Stomach (tissue), 9 donors: ENCODE measurements around the gene PGBD5. TPM values are rescaled to one million over a fixed set of nuclear protein-coding genes. Genes with fewer than 3 reads are reported as not detected.

Experiments
- DNase-seq, 2 donors: peaks; one replicate each; pipeline versions ENCODE4 v3.0.0 to v3.0.0-alpha.2; 2013 to 2019
- H3K27ac ChIP-seq, 5 donors: fragments of 200-600 bp in 4 of 5; sonication (generic) in 4 of 5; one replicate each; pipeline ENCODE4 v1.5.1; 2013 to 2019; ENCODE audit warnings: mild to moderate bottlenecking in 1 of 5, moderate library complexity in 1 of 5
- H3K27me3 ChIP-seq, 3 donors: fragments of 200-600 bp; sonication (generic); one replicate each; pipeline ENCODE4 v1.5.1; 2017 to 2019; ENCODE audit warnings: mixed run types in 1 of 3
- H3K36me3 ChIP-seq, 4 donors: fragments of 200-600 bp; sonication (generic); 1 replicate in 3 of 4; 2 replicates in 1 of 4; pipeline ENCODE4 v1.5.1; 2016 to 2019
- H3K4me1 ChIP-seq, 4 donors: fragments of 200-600 bp; sonication (generic); one replicate each; pipeline ENCODE4 v1.5.1; 2016 to 2019
- H3K4me3 ChIP-seq, 4 donors: fragments of 200-600 bp; sonication (generic) in 3 of 4; one replicate each; pipeline ENCODE4 v1.5.1; 2016 to 2019; ENCODE audit warnings: mild to moderate bottlenecking in 1 of 4
- H3K9me3 ChIP-seq, 4 donors: fragments of 200-600 bp; sonication (generic); one replicate each; pipeline ENCODE4 v1.5.1; 2016 to 2019
- EP300 ChIP-seq: sonication (generic); formaldehyde crosslinking; IDR thresholded peaks from one replicate; pipeline ENCODE4 v1.6.1; 2017; ENCODE audit warnings: antibody characterized with exemption
- POLR2A ChIP-seq, 4 donors: fragments of 450-650 bp; IDR thresholded peaks; one replicate each; pipeline ENCODE4 v1.6.1; 2016; ENCODE audit warnings: antibody characterized with exemption in 4 of 4, control low read depth in 2 of 4, mild to moderate bottlenecking in 1 of 4, moderate library complexity in 1 of 4
- POLR2AphosphoS5 ChIP-seq, 3 donors: sonication (generic); formaldehyde crosslinking; IDR thresholded peaks; one replicate each; pipeline ENCODE4 v1.6.1; 2016; ENCODE audit warnings: antibody characterized with exemption in 3 of 3
- WGBS, 5 donors: extraction: QIAGEN DNeasy Blood & Tissue Kit in 3 of 5; methylation state at CpG; one replicate each; pipeline versions ENCODE4 v1.1.5 to v1.1.7; 2013 to 2018; 5-methylcytosine and 5-hydroxymethylcytosine counted together
- intact Hi-C: fragments of 100-400 bp; cut with DNase I; formaldehyde crosslinking; loops from one replicate; pipeline ENCODE4 v1.15.1; 2023; ENCODE audit warnings: low total_unique reads
- polyA plus RNA-seq, 3 donors: library from polyadenylated mRNA; stranded (reverse); fragments of 200-250 nt; gene quantifications; one replicate each; pipeline ENCODE4 v1.2.3, GENCODE V29; 2013
- total RNA-seq, 5 donors: library from RNA; depleted of rRNA; stranded (reverse); fragments of >200 nt; gene quantifications; one replicate each; pipeline versions ENCODE4 v1.1.0 to v1.2.3, GENCODE V29; 2014 to 2016
- TF ChIP-seq, protein P1 (sequence below), 7 experiments: fragments of 450-650 bp in 4 of 7; fragments of 200-600 bp in 3 of 7; sonication (generic) in 3 of 7; IDR thresholded peaks; one replicate each; pipeline ENCODE4 v1.5.1; 2016 to 2019; ENCODE audit warnings: antibody characterized with exemption in 7 of 7, control low read depth in 2 of 7, mild to moderate bottlenecking in 1 of 7
- donor health status: healthy with polysubstance abuse.
- donor health status: Bipolar disorder and iron deficiency.
- donor health status: healthy.

The PGBD5 gene
- total and polyA plus RNA-seq, 8 donors = under 0.01 to 1.2 (median 0.34) TPM

- Histone ChIP-seq H3K36me3 (no peaks in the 10 kb centered on the region), H3K27me3 (peaks cover 0 to 14% (median 0%) of the 10 kb centered on the region in 3 donors), H3K4me3 (no peak overlapping the region), H3K9me3 (no peaks in the 10 kb centered on the region), H3K4me1 (no peaks in the 10 kb centered on the region), H3K27ac (no peak overlapping the region)
- 91 to 93% (median 92%) methylated on average over 23 of the region's 23 CpGs for WGBS, 5 donors
- no peak for TF ChIP-seq POLR2AphosphoS5 (IDR thresholded peaks at IDR 0.05)
- intact Hi-C loops = no loop called here
- no peak for DNase-seq
Measured at GRCh38 chr1:230322967-230323547, 103.1 kb downstream of the PGBD5 start.

DNA sequence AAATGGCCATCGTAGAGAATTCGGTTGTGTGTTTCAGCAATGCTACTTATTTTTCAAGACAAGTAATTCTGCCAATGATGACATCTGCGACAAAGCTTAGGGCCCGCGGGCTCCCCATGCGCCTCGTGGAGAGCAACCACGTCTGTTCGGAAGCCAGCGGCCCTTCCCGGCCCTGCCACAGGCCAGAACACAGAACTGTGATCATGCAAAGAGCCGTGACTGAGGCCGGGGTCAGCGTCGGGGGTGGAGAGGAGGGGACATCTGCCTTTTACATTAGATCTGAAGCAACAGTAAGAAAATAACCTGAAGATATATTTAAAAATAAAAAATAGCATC, 103.7 kb downstream of the PGBD5 start:
- no peaks in the 10 kb centered on the region for H3K9me3 ChIP-seq
- H3K36me3 ChIP-seq = no peaks in the 10 kb centered on the region
- H3K27me3 ChIP-seq = peaks cover 0 to 17% (median 0%) of the 10 kb centered on the region in 3 donors
- intact Hi-C loops = no loop called here
- 84 to 95% (median 93%) methylated on average over 15 of the region's 15 CpGs for WGBS, 5 donors
- H3K4me3 ChIP-seq = no peak overlapping the region
- H3K27ac ChIP-seq = no peak overlapping the region
- H3K4me1 ChIP-seq = no peaks in the 10 kb centered on the region
- no peak for DNase-seq
- TF ChIP-seq, protein P1, sequence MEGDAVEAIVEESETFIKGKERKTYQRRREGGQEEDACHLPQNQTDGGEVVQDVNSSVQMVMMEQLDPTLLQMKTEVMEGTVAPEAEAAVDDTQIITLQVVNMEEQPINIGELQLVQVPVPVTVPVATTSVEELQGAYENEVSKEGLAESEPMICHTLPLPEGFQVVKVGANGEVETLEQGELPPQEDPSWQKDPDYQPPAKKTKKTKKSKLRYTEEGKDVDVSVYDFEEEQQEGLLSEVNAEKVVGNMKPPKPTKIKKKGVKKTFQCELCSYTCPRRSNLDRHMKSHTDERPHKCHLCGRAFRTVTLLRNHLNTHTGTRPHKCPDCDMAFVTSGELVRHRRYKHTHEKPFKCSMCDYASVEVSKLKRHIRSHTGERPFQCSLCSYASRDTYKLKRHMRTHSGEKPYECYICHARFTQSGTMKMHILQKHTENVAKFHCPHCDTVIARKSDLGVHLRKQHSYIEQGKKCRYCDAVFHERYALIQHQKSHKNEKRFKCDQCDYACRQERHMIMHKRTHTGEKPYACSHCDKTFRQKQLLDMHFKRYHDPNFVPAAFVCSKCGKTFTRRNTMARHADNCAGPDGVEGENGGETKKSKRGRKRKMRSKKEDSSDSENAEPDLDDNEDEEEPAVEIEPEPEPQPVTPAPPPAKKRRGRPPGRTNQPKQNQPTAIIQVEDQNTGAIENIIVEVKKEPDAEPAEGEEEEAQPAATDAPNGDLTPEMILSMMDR (IDR thresholded peaks at IDR 0.05) = no peak
- TF ChIP-seq EP300 = no peak
- TF ChIP-seq POLR2AphosphoS5 (IDR thresholded peaks at IDR 0.05) = no peak
- TF ChIP-seq POLR2A (IDR thresholded peaks at IDR 0.05) = no peak

DNA sequence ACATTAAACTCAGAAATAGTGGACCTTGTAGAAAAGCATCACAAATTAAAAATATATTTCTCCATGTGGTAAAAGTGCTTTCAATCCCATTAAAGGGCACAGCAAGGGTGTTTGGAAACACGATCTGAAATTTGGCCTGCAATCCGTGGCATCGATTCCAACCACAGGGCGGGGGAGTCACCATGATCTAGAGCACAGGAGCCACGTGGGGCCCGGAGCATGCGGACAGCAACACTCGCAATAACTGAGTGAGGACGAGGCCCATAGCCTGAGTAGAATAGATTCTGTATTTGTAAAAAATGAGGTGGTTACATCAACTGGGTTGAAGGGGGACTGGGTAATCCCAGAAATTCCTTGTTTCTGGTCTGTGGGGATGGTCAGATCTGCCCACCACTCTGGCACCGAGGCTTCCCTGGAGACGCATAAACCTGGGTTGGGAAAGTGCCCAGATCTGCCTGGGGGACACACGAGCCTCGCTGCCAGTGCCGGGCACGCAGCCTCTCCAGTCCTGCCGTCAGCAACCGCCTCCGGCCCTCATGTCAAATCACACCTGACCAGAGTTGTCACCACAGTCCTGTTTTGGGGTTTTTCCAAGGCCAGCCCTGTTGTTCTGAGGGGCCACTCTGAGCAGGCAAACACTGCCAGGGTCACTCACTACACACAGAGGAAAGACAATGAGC, 104.3 kb downstream of the PGBD5 start:
- H3K4me1 ChIP-seq = no peaks in the 10 kb centered on the region
- peaks cover 0 to 17% (median 0%) of the 10 kb centered on the region in 3 donors for H3K27me3 ChIP-seq
- no peak for DNase-seq
- 84 to 91% (median 88%) methylated on average over 16 to 18 of the region's 18 CpGs for WGBS, 5 donors
- intact Hi-C loops = no loop called here
- TF ChIP-seq POLR2A (IDR thresholded peaks at IDR 0.05) = no peak
- TF ChIP-seq POLR2AphosphoS5 (IDR thresholded peaks at IDR 0.05) = no peak
- TF ChIP-seq, protein P1 (IDR thresholded peaks at IDR 0.05) = no peak
- no peak for TF ChIP-seq EP300
- no peak overlapping the region for H3K4me3 ChIP-seq
- H3K9me3 ChIP-seq = no peaks in the 10 kb centered on the region
- no peaks in the 10 kb centered on the region for H3K36me3 ChIP-seq
- H3K27ac ChIP-seq = no peak overlapping the region

DNA sequence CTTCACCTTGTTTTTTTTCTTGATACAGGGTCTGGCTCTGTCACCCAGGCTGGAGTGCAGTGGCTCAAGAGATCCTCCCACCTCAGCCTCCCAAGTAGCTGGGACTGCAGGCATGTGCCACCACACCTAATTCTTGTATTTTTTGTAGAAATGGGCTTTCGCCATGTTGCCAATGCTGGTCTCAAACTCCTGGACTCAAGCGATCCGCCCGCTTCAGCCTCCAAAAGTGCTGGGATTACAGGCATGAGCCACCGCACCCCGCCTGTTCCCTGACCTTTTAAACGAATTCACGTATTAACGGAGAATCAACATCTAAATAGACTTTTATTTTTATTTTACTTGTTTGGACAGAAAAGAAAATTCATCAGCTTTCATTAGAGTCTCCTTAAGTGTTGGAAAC, 104.8 kb downstream of the PGBD5 start:
- no peaks in the 10 kb centered on the region for H3K4me1 ChIP-seq
- no peak overlapping the region for H3K4me3 ChIP-seq
- peaks cover 0 to 17% (median 0%) of the 10 kb centered on the region in 3 donors for H3K27me3 ChIP-seq
- H3K36me3 ChIP-seq = no peaks in the 10 kb centered on the region
- DNase-seq = no peak
- intact Hi-C loops = no loop called here
- WGBS, 5 donors = 90 to 97% (median 96%) methylated on average over 9 of the region's 9 CpGs
- no peaks in the 10 kb centered on the region for H3K9me3 ChIP-seq
- TF ChIP-seq POLR2AphosphoS5 (IDR thresholded peaks at IDR 0.05) (no peak), POLR2A (IDR thresholded peaks at IDR 0.05) (no peak), EP300 (no peak)
- TF ChIP-seq, protein P1 (IDR thresholded peaks at IDR 0.05) = no peak
- H3K27ac ChIP-seq = no peak overlapping the region

- Histone ChIP-seq H3K27me3 (peaks cover 0 to 17% (median 0%) of the 10 kb centered on the region in 3 donors), H3K9me3 (no peaks in the 10 kb centered on the region), H3K27ac (no peak overlapping the region), H3K36me3 (no peaks in the 10 kb centered on the region), H3K4me3 (no peak overlapping the region), H3K4me1 (no peaks in the 10 kb centered on the region)
- intact Hi-C loops = no loop called here
- DNase-seq = no peak
- TF ChIP-seq, protein P1 (IDR thresholded peaks at IDR 0.05) = no peak
- TF ChIP-seq POLR2A (IDR thresholded peaks at IDR 0.05) = no peak
- 82 to 91% (median 87%) methylated on average over 4 of the region's 4 CpGs for whole genome bisulfite sequencing, 5 donors
Measured at GRCh38 chr1:230320804-230321203, 105.3 kb downstream of the PGBD5 start.
